NCI-H748 (cell line): ENCODE results near the gene IL17REL.

Experiments
- DNase-seq: peaks from one replicate; lab custom pipeline; 2025; ENCODE audit not compliant: unreplicated experiment; lab: John Stamatoyannopoulos, UW

IL17REL gene

DNA sequence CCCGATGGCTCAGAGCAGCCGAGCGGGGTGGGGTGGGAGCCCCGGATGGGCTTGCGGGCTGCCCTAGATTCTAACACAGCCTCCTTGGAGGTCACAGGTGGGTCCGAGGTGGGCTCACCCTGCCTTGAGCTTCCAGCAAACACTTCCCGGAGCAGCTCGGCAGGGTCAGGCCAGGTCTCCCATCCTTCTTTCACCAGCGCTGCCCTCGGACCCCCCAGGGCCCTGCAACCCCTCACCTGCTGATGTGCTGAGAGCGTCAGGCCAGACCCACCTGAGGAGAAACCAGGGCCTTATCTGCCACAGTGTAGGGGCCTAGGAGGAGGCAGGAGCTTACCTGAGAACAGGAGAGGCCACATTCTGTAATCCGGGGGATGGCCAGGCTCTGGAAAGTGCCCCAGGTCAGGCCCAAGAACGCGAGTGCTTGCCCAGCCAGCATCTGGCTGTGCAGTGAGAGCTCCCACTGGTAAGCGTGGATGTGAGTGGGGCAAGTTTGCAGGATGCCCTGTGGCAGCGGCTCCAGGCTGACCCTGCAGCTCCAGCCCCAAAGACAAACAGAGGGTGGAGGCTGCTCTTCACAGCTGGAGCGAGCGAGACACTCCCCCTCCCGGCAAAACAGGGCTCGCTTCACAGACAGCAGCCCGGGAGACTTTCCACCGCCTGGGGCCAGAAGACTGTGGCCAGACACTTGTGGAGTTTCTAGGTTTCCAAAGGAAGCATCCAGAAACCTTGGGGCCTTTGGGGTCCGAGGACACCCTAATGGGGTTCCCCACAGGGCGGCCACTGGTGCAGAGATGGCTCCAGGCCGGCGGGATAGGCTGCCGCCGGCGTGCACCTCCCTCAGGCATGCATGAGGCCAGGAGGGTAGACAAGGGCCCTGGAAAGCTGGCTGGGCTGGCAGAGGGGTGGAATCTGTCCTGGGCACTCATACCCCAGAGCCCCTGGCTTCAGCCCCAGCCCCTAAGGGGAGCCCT, at the start of gene IL17REL:
IL17REL (minus strand) TSS at position 555 of the 971 bp plus-strand sequence; CDS start at position 436, 119 bp downstream.
- DNase-seq, result peak; percentile 16

- no peak for DNase-seq
Measured at GRCh38 chr22:50061824-50062355, 49.3 kb upstream of the IL17REL start.

- no peak for DNase-seq
Measured at GRCh38 chr22:50061141-50061823, 48.7 kb upstream of the IL17REL start.

- peak; percentile 33 for DNase-seq
Measured at GRCh38 chr22:50060441-50061140, 48.0 kb upstream of the IL17REL start.

DNA sequence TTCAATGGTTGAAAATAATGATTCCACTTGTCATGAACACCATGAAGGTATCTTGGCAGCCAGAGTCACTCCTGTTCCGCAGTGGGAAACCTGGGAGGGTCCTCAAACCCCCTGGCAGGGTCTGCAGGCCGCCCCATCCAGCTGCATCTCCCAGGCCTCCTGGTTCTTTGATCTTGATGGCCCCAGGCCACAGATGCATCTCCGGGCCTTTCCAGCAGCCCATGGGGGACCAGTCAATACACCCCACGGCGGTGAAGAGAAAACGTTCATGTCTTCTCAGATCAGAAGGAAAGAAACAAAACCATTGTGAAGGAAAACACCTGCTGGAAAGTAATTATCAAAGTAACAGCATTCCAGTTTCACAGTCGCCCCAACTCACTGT, 47.3 kb upstream of the IL17REL start:
- DNase-seq, result no peak

DNA sequence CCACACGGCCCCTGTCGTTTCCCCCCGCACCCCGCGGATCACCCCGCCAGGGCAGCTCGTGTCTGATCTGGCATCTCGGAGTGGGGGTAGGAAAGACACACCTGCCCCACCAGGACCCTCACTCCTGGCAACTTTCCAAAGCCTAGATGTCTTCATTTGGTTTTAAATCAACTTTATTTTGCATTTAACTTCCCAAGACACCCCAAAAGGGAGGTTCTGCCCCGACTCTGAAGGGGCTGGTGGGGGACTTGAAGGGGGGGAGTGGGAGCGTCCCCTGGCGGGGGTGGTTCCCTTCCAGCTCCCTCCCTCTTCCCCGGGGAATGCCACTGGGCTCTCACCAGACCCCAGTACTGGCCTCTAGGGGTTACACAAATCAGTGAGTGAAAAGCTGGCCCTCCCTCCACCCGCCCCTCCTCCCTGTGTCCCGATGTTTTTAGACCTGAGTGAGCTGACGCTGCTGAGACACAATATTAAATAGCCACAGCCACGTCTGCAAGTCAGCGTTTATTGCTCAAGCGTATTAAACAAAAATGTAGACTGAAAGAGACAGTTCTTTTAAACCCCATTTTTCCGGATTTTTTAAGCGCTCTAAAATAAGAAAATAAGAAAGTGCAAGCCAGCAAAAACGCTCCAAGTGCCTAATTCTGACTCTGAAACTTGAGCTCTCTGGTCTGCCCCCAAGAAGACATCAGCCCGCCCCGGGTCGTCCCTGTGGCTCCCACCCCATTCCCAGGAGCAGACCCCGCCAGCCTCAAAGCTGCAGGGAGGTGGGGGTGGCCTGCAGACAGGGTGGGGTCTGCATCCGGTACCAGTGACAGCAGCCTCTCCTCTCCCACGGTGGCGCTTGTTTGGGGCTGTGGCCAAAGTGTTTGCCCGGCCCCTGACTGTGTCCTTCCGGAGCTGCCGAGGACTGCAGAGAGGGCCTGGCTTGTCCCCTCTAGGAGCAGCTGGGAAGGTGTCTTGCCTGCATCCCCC, 46.6 kb upstream of the IL17REL start:
- DNase-seq, result peak; percentile 83

- no peak for DNase-seq
Measured at GRCh38 chr22:50058061-50058905, 45.7 kb upstream of the IL17REL start, which contains the start of gene TTLL8. Gene TTLL8 (minus strand): TSS chr22:50058298.

GRCh38 chr22:50057278-50058060, 44.9 kb upstream of the IL17REL start:
- no peak for DNase-seq

DNA sequence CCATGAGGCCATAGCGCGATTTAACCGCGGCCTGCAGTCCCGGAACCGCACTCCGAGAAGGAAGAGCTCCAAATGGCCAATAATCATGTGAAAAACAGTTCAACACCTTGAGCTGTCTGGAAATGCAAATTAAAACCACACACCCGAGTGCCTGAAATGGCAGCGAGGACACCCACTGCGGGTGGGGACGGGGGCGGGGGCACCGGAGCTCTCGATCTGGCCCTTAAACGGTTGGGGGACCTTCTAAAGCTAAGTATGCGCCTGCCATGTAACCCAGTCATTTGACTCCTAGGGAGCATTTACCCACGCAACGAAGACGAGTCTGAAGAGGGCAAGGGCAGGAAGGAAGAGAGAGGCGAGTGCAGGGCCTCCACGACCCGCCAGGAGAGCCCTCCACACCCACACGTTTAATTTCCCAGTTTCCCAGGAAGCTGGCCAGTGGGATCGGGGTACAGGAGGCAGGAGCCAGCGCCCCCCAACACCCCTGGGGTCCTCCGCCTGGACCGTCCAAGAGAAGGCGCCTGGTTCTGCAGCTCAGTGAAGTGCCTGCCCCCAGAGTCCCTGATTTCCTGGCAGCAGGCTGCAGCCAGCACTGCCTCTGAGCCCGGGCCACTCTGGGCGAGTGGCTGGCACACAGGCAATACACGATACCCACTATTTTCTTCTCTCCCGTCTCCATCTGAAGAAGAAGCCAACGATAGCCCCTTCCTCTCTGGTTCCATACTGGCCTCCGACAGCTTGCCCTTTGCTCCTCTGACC, 43.8 kb upstream of the IL17REL start:
- no peak for DNase-seq

DNA sequence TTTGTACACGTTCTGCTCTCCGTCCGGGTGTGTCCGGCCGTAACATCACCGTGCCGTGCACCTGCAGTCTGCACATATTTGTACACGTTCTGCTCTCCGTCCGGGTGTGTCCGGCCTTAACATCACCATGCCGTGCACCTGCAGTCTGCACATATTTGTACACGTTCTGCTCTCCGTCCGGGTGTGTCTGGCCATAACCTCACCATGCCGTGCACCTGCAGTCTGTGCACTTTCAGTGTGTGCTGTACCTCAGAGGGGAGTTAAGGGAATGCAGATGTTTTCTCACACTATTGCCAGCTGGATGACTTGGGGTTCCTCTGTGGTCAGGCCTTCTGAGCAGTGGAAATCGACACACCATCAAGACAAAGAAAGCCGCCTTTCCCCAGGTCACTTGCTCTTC, 41.3 kb upstream of the IL17REL start:
- DNase-seq, result no peak

DNA sequence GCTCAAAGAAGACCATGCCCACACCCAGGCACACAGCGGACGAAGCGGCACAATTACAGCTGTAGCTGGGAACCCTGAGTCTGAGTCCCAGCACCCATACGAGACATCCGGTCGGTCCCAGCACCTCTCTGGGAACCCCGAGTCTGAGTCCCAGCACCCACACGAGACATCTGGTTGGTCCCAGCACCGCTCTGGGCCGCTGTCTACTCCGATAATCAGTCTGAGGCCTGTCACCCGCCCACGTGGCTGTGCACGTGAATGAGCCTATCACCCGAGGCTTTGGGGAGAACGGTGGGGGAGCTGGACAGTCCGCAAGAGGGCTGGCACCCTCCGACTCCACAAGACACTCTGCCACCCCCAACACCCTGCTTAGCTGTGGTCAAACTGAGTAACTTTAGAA, 39.4 kb upstream of the IL17REL start:
- DNase-seq, result no peak

- DNase-seq, result no peak
Measured at GRCh38 chr22:50049299-50050195, 37.0 kb upstream of the IL17REL start.

- no peak for DNase-seq
Measured at GRCh38 chr22:50048836-50049235, 36.3 kb upstream of the IL17REL start.

DNA sequence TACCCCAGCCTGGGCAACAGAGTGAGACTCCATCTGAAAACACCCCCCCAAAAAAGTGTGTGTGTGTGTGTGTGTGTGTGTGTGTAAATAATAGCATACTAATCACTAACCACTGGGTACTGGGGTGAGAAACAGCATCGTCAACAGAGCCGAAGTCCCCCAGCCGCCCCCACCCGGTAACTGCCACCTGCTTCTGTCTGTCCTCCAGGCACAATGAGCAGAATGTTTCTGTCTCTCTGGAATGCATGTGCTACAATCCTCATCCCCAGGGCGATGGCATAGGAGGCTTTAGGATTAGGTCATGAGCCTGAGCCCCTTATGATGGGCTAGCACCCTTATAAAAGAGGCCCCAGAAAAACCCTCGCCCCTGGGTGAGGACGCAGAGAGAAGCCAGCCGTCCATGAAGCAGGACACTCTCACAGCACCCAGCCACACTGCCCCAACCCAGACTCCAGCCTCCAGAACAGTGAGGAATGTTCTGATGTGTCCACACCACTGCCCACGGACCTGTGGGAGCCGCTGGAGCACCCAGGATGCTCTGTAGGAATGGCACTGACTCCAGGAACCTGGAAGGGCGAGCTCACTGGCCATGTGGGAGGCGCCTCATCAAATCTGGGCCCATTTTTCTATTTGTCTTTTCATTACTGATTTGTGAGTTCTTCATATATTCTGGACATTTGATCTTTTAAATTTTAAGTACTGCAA, 35.6 kb upstream of the IL17REL start:
- DNase-seq, result no peak

- DNase-seq, result no peak
Measured at GRCh38 chr22:50047346-50047745, 34.8 kb upstream of the IL17REL start.
